NCI-H146 (cell line): ENCODE results near the gene LPCAT4.

ENCODE experiments used
- DNase-seq: peaks from one replicate; lab custom pipeline; 2025; lab: John Stamatoyannopoulos, UW

The LPCAT4 gene

GRCh38 chr15:34336991-34337556, 29.9 kb downstream of the LPCAT4 start:
- DNase-seq: peak; percentile 43

DNA sequence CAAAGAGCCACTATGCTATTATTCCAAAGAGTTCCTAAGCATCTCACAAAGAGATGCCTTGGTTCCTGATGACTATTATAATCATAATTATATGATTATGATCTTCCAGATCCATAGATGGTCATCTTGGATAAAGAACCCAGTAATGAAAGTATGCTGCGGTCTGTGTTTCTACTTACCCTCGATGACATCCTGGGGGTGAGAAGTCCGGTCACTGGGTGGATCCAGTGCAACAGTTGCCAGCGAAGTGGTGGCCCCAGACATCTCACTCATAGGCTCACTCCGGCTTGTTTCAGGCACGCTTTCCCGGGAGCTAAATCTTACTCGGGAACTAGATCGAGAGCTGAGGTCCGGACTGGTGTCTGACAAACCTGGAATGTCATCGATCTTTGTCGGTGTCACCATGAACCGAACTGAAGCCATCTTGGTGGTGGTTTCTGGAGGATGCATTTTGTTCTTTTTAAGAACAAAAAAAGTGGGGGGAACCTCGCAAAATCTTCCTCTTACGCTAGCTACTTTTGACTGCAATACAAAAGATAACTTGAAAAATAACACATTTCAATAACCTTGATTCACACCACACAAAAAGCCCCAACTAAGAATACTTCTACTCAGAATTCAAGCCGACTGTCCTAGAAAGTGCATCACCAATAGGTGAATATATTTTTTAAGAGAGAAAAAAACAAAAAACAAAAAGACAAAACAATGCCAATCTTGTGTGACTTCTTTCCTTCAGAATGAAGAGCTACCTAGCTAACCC, 30.6 kb downstream of the LPCAT4 start:
- DNase-seq: no peak

GRCh38 chr15:34335176-34336032, 31.6 kb downstream of the LPCAT4 start:
- DNase-seq: no peak

- DNase-seq: no peak
Observed at GRCh38 chr15:34334672-34335071, 32.3 kb downstream of the LPCAT4 start.

GRCh38 chr15:34332553-34333120, 34.4 kb downstream of the LPCAT4 start:
- no peak for DNase-seq

DNA sequence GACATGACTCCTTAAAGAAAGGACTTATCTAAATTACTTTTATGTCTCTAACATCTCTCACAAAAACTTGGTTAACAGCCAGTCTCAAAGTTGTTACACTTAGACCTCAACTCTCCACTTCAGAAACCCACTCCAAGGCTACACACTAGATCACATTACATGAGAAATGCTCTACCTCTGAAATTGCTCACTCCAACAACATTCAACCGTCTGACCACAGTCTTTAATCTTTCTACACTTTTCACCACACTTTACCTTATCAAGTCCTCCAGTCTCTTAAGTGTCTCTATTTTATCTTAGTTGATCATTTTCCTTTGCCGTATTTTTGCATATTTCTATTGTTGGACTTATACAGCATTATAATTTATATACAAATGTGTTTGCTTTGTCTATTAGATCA, 35.2 kb downstream of the LPCAT4 start:
- DNase-seq: no peak

GRCh38 chr15:34330279-34330678, 36.7 kb downstream of the LPCAT4 start:
- no peak for DNase-seq

DNA sequence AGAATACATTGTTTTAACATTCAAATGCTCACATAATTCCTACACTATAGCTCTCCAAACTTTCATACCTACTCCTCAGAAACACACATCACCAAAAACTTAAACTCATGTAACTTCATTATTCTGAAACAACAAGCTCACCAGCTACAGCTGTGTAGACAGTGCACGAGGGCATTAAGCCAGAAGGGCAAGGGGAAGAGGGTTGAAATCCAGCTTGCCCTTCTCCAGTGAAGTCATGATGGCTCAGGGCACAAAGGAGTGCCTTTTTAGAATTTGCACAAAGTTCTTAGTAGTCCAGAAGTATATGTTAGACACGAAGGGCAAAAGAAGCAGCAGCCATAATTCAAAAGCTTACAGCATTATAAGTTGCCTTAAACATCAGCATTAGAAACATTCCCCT, 38.0 kb downstream of the LPCAT4 start:
- DNase-seq: no peak

DNA sequence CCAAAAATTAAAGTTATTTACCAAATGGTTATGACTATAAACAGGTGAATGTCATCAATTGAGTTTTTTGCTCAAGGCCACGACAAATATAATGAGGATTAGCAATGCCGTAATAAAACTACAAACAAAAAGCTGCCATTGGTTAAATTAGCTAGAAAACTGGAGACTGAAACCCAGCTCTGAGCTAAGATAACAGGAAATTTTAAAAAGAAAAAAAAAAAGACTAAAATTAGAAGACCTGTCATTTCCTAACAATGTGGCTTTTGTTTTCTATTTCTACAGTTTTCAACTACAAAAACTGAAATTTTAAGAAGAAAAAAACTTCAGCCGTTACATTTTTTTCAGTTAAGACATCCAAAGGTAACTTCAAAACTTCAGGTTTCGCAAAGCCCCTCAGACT, 39.1 kb downstream of the LPCAT4 start:
- no peak for DNase-seq

DNA sequence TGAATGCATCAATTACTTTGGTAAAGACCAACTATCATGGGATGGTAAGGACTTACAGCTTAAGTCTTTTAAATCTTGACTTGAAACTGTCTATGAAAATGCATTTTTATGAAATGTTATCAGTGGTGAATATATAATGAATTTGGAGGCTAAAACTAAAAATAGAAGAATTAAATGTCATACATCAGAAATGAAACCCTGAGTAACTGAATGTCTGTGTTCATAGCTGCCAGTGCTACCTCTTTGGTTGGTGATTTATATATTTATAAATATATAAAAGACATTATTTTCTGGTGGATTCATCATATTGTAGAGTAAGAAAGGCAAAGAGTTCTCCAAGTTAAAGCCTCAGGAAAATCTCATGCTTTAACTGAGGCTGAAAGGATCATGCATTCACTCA, 41.6 kb downstream of the LPCAT4 start:
- no peak for DNase-seq

- no peak for DNase-seq
Observed at GRCh38 chr15:34324933-34325332, 42.1 kb downstream of the LPCAT4 start.

GRCh38 chr15:34323217-34323616, 43.8 kb downstream of the LPCAT4 start:
- no peak for DNase-seq

DNA sequence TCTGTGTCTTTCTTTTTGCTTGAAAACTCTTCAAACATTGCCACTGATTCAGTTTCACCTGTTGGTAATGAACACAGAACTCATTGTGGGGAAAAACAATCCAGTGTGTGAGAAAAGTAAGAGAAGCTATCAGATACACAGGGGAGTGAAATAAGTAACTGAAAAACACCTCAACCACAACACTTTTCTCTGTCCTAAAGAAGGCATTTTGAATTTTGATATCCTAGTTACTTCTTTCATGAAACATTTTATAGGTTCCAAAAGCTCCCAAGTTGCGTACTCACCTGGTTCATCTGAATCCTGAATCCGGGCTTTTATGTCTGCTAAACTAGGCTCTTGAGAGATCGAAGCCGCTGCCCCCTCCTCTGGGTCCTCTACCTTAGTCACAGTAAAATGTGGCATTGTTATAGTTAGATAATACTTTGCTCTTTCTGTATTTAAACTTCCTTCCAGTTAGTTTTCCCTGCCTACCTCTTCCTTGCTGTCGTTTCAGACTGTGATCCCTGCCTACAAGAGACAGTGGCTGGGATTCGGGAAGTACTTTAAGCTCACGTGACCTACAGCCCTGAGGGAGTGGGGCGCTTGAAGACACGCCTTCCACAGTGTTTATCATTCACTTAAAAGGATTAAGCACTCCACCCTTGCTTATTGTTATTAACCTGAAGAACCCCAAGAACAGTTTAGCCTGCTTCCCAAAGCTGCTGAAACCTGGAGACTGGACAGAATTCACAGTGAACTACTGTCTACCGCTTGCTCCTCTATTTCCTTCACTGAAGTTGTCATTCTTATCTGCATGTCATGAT, 48.5 kb downstream of the LPCAT4 start:
- DNase-seq: peak; percentile 56

DNA sequence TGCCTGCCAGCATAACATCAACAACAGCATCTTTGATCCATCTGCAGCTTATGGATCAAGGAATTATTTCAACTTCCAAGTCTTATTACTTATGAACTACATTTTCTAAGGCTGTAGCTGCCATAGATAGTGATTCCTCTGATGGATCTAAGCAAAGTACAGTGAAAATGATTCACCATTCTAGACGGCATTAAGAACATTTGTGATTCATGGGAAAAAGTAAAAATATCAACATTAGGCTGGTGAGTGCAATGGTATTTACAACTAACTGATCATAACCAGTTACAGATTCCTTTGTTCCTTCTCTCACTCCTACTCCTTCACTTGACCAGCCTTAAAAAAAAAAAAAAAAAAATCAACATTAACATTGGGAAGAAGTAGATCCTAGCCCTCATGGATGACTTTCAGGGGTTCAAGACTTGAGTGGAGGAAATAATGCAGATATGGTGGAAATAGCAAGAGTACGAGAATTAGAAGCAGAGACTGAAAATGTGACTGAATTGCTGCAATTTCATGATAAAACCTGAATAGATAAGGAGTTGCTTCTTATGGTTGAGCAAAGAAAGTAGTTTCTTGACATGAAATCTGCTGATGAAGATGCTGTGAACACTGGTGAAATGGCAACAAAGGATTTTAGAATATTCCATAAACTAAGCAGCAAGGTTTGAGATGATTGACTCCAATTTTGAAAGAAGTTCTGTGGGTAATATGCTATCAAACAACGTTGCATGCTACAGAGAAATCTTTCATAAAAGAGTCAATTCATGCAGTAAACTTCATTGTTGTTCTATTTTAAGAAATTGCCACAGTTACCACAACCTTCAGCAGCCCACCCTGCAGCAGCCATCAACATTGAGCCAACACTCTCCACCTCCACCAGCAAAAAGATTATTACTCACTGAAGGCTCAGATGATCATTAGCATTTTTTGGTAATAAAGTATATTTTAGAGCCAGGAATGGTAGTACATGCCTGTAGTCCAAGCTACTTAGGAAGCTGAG, 52.2 kb downstream of the LPCAT4 start:
- DNase-seq: no peak

GRCh38 chr15:34311563-34311962, 55.4 kb downstream of the LPCAT4 start:
- DNase-seq: no peak
